Measurements from ENCODE around the gene ALDH7A1. TPM values are rescaled to one million over a fixed set of nuclear protein-coding genes. Genes with fewer than 3 reads are reported as not detected.
"Not testable (repeated sequence)": the region's sequence is repeated elsewhere in the genome, so short reads cannot be mapped to it uniquely, and the experiment has no call there.

ALDH7A1 gene
- total RNA-seq, 8 experiments from 2014 or later = 8.7 to 106 (median 32.0) TPM

GRCh38 chr5:126523818-126524510, 71.1 kb downstream of the ALDH7A1 start:
- 50 to 90% (median 83%) methylated on average over 1 to 6 of the region's 8 CpGs; no CpG with 5 or more reads in 1 of the 10 experiments for WGBS, 10 experiments
- Histone ChIP-seq H3K4me3 (no peak overlapping the region), H3K4me1 (replicated peaks in 1 of 2) (peaks cover 9 to 13% of the 10 kb centered on the region in 2 donors), H3K27ac (no peak overlapping the region)
- peak in 1 of 8 experiments; percentile 11 for ATAC-seq (replicated peaks in 6 of 8)
- in situ Hi-C loops (cut with MboI; ENCODE audit: low pct_unique_long_range_greater_than_20kb in 2 of 9, low sequenced_read_pairs in 9 of 9, unreplicated experiment in 9 of 9) = no loop called here

DNA sequence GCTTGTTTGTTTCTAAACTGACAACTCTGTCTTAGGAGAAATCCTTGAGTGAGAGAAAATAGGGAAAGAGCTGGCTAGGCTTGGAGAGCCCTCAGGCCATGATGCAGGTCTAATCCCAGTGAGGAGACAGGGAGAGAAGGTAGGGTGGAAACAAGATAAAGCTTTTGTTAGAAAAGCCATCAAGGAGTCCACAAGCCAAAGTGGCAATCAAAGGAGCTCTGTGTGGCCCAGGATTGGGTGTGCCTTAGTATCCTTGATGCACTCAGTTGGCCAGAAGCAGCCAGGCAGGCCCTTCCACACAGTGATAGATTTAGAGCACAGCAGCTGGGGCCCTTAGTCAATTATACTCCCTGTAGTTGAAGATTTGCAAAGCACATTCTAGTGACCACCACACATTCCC, 73.9 kb downstream of the ALDH7A1 start:
- no peak overlapping the region for H3K27ac ChIP-seq
- in situ Hi-C loops (cut with MboI; ENCODE audit: low pct_unique_long_range_greater_than_20kb in 2 of 9, low sequenced_read_pairs in 9 of 9, unreplicated experiment in 9 of 9) = no loop called here
- no peak for ATAC-seq (replicated peaks in 6 of 8)
- H3K4me1 ChIP-seq (replicated peaks in 1 of 2) = peaks cover 9 to 16% of the 10 kb centered on the region in 2 donors
- H3K4me3 ChIP-seq = no peak overlapping the region

DNA sequence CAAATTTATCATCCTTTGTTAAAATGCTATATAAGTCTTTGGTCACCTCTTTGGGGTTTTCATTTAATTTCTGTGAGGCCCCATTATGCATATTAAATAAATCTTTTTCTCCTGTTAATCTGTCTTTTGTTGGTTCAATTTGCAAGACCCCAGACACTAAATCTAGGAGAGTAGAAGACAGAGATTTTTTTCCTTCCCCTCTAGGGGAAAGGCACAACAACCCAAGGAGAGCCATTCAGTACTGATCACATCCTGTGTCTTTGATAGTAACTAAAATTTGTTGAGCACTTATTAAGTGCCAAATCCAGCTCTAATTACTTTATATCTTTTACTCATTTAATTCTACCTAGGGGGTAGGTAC, 74.4 kb downstream of the ALDH7A1 start:
- H3K4me3 ChIP-seq = no peak overlapping the region
- peak overlapping the region in 1 of 2 donors; percentile 66 for H3K27ac ChIP-seq
- ATAC-seq (replicated peaks in 6 of 8) = no peak
- in situ Hi-C loops (cut with MboI; ENCODE audit: low pct_unique_long_range_greater_than_20kb in 2 of 9, low sequenced_read_pairs in 9 of 9, unreplicated experiment in 9 of 9) = no loop called here
- H3K4me1 ChIP-seq (replicated peaks in 1 of 2) = peaks cover 9 to 16% of the 10 kb centered on the region in 2 donors

- 45 to 82% (median 61%) methylated on average over 2 to 5 of the region's 6 CpGs; no CpG with 5 or more reads in 2 of the 10 experiments for whole genome bisulfite sequencing, 10 experiments
- Histone ChIP-seq H3K4me1 (replicated peaks in 1 of 2) (peaks cover 9 to 16% of the 10 kb centered on the region in 2 donors), H3K4me3 (no peak overlapping the region), H3K27ac (peak overlapping the region; percentile 64 to 66)
- in situ Hi-C loops (cut with MboI; ENCODE audit: low pct_unique_long_range_greater_than_20kb in 2 of 9, low sequenced_read_pairs in 9 of 9, unreplicated experiment in 9 of 9) = no loop called here
- peak in 5 of 8 experiments; percentile 62 to 68 (median 67) for ATAC-seq (replicated peaks in 6 of 8)
Measured at GRCh38 chr5:126519637-126520592, 75.1 kb downstream of the ALDH7A1 start.

- H3K4me3 ChIP-seq; in situ Hi-C loops (cut with MboI; ENCODE audit: low pct_unique_long_range_greater_than_20kb in 2 of 9, low sequenced_read_pairs in 9 of 9, unreplicated experiment in 9 of 9); ATAC-seq (replicated peaks in 6 of 8); H3K27ac ChIP-seq: not testable (repeated sequence)
- peaks cover 9 to 16% of the 10 kb centered on the region in 2 donors for H3K4me1 ChIP-seq (replicated peaks in 1 of 2)
- 64 to 100% (median 100%) methylated on average over 1 to 4 of the region's 4 CpGs; no CpG with 5 or more reads in 3 of the 10 experiments for WGBS, 10 experiments
Measured at GRCh38 chr5:126519223-126519622, 75.8 kb downstream of the ALDH7A1 start.

GRCh38 chr5:126516852-126517251, 78.2 kb downstream of the ALDH7A1 start:
- ATAC-seq (replicated peaks in 6 of 8) = peak in 3 of 8 experiments; percentile 53 to 67 (median 62)
- H3K4me1 ChIP-seq (replicated peaks in 1 of 2) = peaks cover 9 to 16% of the 10 kb centered on the region in 2 donors
- H3K27ac ChIP-seq = no peak overlapping the region
- H3K4me3 ChIP-seq = no peak overlapping the region
- in situ Hi-C loops (cut with MboI; ENCODE audit: low pct_unique_long_range_greater_than_20kb in 2 of 9, low sequenced_read_pairs in 9 of 9, unreplicated experiment in 9 of 9) = no loop called here

DNA sequence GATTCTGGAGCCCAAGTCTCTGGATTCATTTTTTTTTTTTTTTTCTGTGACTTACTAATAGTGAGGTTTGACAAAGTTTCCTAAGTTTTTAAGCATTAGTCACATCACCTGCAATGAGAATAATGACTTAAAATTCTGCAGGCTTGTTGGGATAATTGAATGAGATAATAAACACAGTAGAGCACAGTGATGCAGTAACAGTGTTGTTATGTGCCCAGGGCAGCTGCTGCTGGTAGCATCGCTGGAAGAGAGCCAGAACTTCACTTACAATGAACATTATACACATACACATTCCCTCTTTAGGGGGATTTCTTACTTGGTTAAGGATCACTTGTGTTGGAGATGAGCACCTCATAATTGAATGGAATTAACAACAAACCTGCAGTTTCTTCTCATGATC, 78.9 kb downstream of the ALDH7A1 start:
- H3K4me3 ChIP-seq = no peak overlapping the region
- in situ Hi-C loops (cut with MboI; ENCODE audit: low pct_unique_long_range_greater_than_20kb in 2 of 9, low sequenced_read_pairs in 9 of 9, unreplicated experiment in 9 of 9) = no loop called here
- H3K4me1 ChIP-seq (replicated peaks in 1 of 2) = peaks cover 9 to 16% of the 10 kb centered on the region in 2 donors
- H3K27ac ChIP-seq = no peak overlapping the region
- 0 to 100% (median 86%) methylated on average over 1 of the region's 1 CpG; no CpG with 5 or more reads in 3 of the 10 experiments for WGBS, 10 experiments
- peak in 5 of 8 experiments; percentile 10 to 86 (median 75) for ATAC-seq (replicated peaks in 6 of 8)

- Histone ChIP-seq H3K4me3 (no peak overlapping the region), H3K27ac (no peak overlapping the region), H3K4me1 (replicated peaks in 1 of 2) (peaks cover 7 to 13% of the 10 kb centered on the region in 2 donors)
- ATAC-seq (replicated peaks in 6 of 8) = no peak
- in situ Hi-C loops (cut with MboI; ENCODE audit: low pct_unique_long_range_greater_than_20kb in 2 of 9, low sequenced_read_pairs in 9 of 9, unreplicated experiment in 9 of 9) = no loop called here
Measured at GRCh38 chr5:126515337-126515736, 79.7 kb downstream of the ALDH7A1 start.

- H3K27ac ChIP-seq = no peak overlapping the region
- 75 to 100% (median 87%) methylated on average over 1 to 6 of the region's 9 CpGs for WGBS, 10 experiments
Measured at GRCh38 chr5:126514558-126515141, 80.4 kb downstream of the ALDH7A1 start.

DNA sequence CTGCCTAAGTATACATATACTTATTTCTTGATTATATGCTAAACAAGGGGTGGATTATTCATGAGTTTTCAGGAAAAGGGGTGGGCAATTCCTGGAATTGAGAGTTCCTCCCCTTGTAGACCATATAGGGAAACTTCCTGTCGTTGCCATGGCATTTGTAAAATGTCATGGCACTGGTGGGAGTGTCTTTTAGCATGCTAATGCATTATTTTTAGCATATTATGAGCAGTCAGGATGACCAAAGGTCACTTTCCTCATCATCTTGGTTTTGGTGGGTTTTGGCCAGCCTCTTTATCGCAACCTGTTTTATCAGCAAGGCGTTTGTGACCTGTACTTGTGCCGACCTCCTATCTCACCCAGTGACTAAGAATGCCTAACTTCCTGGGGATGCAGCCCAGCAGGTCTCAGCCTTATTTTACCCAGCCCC, 80.9 kb downstream of the ALDH7A1 start:
- 44 to 100% (median 82%) methylated on average over 1 to 4 of the region's 4 CpGs; no CpG with 5 or more reads in 2 of the 10 experiments for whole genome bisulfite sequencing, 10 experiments
- in situ Hi-C loops (cut with MboI; ENCODE audit: low pct_unique_long_range_greater_than_20kb in 2 of 9, low sequenced_read_pairs in 9 of 9, unreplicated experiment in 9 of 9) = no loop called here
- peak in 3 of 8 experiments; percentile 77 to 84 (median 77) for ATAC-seq (replicated peaks in 6 of 8)
- Histone ChIP-seq H3K27ac (no peak overlapping the region), H3K4me3 (no peak overlapping the region), H3K4me1 (replicated peaks in 1 of 2) (peaks cover 0 to 3% of the 10 kb centered on the region in 2 donors)

More at GRCh38 chr5:126514558-126515141, 80.4 kb downstream of the ALDH7A1 start:
- no peak for ATAC-seq (replicated peaks in 6 of 8)
- H3K4me1 ChIP-seq (replicated peaks in 1 of 2) = peaks cover 0 to 6% of the 10 kb centered on the region in 2 donors
- in situ Hi-C loops (cut with MboI; ENCODE audit: low pct_unique_long_range_greater_than_20kb in 2 of 9, low sequenced_read_pairs in 9 of 9, unreplicated experiment in 9 of 9) = no loop called here
- H3K4me3 ChIP-seq = no peak overlapping the region

DNA sequence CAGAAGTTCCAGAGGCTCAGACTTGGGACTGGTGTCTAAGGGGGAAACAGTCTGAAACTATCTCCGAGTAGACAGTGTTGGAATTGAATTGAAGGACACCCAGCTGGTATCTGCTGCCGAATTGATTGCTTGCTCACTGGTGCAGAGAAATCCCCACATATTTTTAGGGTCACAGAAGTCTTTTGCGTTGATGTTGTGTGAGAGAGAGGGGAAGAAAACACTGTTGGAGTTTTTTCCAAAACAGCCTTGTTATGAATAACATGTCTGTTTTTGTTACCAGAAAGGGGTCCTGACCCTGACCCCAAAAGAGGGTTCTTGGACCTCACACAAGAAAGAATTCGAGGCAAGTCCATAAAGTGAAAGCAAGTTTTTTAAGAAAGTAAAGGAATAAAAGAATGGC, 81.3 kb downstream of the ALDH7A1 start:
- no peak for ATAC-seq (replicated peaks in 6 of 8)
- H3K4me3 ChIP-seq = no peak overlapping the region
- H3K27ac ChIP-seq = no peak overlapping the region
- WGBS, 10 experiments = 86 to 100% (median 92%) methylated on average over 1 to 4 of the region's 4 CpGs; no CpG with 5 or more reads in 3 of the 10 experiments
- H3K4me1 ChIP-seq (replicated peaks in 1 of 2) = peaks cover 0 to 3% of the 10 kb centered on the region in 2 donors
- in situ Hi-C loops (cut with MboI; ENCODE audit: low pct_unique_long_range_greater_than_20kb in 2 of 9, low sequenced_read_pairs in 9 of 9, unreplicated experiment in 9 of 9) = no loop called here

- Histone ChIP-seq H3K4me1 (replicated peaks in 1 of 2) (peaks cover 0 to 3% of the 10 kb centered on the region in 2 donors), H3K27ac (no peak overlapping the region), H3K4me3 (no peak overlapping the region)
- ATAC-seq (replicated peaks in 6 of 8) = no peak
- WGBS, 10 experiments = 67 to 100% (median 100%) methylated on average over 1 to 2 of the region's 2 CpGs; no CpG with 5 or more reads in 5 of the 10 experiments
- in situ Hi-C loops (cut with MboI; ENCODE audit: low pct_unique_long_range_greater_than_20kb in 2 of 9, low sequenced_read_pairs in 9 of 9, unreplicated experiment in 9 of 9) = no loop called here
Measured at GRCh38 chr5:126513302-126513701, 81.7 kb downstream of the ALDH7A1 start.

DNA sequence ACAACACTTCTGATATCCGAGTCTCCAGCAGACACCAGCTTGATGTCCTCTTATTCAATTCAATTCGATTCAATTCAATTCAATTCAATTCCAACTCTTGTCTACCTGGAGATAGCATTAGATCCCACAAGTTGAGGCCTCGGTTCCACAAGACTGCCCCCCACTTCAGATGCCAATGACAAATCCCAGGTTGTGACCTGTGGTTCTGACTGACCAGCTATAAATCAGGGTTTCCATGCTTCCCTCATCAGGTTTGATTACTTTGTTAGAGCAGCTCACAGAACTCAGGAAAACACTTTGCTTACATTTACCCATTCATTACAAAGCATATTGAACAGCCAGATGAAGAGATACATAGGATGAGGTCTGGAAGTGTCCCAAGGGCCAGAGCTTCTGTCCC, 82.6 kb downstream of the ALDH7A1 start:
- H3K27ac ChIP-seq = no peak overlapping the region
- peaks cover 0 to 3% of the 10 kb centered on the region in 2 donors for H3K4me1 ChIP-seq (replicated peaks in 1 of 2)
- in situ Hi-C loops (cut with MboI; ENCODE audit: low pct_unique_long_range_greater_than_20kb in 2 of 9, low sequenced_read_pairs in 9 of 9, unreplicated experiment in 9 of 9) = no loop called here
- H3K4me3 ChIP-seq = no peak overlapping the region
- ATAC-seq (replicated peaks in 6 of 8) = no peak
- 66 to 100% (median 91%) methylated on average over 1 to 3 of the region's 3 CpGs; no CpG with 5 or more reads in 2 of the 10 experiments for WGBS, 10 experiments

Measured in motor neuron (in vitro differentiated cells).